NCI-H187 treated with DMSO at 0.1 percent for 48 hours (cell line): ENCODE measurements around the gene PSAT1.
A peak's percentile ranks its signal among the peaks of the same experiment; 100 is the strongest.
"Not testable (repeated sequence)": the region's sequence is repeated elsewhere in the genome, so short reads cannot be mapped to it uniquely, and the experiment has no call there.

Source experiments
- DNase-seq: peaks from one replicate; lab custom pipeline; 2025; lab: John Stamatoyannopoulos, UW

PSAT1 gene

DNA sequence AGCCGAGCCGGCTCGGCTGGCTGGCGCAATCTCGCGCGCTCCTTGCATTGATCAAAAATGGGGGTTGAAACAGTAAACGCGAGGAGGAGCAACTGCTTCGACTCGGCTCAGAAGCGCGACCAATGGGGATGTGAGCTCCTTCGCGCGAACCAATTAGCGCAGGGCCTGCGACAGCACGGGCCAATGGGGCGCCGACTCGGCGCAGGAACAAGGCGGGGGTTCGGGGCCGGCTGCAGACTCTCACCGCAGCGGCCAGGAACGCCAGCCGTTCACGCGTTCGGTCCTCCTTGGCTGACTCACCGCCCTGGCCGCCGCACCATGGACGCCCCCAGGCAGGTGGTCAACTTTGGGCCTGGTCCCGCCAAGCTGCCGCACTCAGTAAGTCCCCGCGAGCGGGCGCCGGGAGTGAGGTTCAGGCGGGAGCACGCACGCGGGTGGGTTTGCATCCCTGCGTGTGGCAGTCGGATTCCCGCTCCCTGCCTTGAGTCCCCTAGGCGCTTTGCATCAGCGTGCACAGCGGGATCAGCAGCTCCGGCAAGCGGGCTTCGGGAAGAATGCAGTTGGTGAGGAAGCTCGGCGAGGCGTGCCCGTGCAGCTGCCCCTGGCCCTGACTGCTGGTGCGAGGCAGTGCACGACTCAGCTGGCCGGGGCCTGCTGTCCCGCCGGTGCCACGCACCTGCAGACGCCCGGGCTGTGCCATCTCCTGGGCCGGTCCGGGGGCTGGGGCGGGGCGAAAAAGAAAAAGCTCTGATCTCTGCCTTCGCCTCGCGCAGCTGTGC, at the start of gene PSAT1:
Gene PSAT1, plus strand, starts transcription at position 233 of the 779 bp plus-strand sequence. Its CDS starts 86 bp downstream, at position 319.
- DNase-seq, result peak; percentile 18

DNA sequence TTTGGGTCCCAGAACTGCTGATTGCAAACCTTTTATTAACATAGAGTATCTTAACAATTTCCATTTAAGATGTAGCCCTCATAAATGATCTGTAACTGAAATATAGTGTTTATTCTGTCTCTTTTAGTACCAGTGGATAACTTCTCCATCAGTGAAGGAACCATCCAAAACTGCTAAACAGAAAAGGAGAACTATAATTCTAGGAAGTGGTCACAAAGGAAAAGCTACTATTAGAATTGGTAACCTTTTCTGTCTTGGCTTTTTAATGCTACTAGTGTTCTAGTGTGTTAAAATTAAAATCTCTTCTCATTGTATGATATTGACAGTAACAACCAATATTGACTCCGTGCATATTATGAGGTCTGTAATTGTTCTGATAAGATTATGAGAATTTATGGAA, 48.3 kb upstream of the PSAT1 start:
- DNase-seq, result no peak

DNA sequence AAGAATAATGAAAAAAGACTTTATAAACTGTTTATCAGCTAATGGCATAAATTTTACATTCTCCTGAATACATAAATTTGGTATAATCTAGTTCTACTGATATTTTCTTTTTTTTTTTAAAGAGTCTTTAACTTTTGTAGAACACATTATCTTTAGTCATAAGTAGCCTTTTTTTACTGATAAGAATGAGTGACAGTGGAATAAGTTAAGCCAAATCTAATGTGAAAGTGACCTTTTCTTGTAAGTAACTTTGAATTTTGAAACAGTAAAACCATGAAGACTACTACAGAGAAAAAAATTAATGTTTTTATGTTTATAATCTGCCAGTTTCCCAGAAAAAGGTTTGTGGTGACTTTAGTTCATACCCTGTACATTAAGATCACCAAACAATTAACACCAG, 47.4 kb upstream of the PSAT1 start:
- DNase-seq, result no peak

DNA sequence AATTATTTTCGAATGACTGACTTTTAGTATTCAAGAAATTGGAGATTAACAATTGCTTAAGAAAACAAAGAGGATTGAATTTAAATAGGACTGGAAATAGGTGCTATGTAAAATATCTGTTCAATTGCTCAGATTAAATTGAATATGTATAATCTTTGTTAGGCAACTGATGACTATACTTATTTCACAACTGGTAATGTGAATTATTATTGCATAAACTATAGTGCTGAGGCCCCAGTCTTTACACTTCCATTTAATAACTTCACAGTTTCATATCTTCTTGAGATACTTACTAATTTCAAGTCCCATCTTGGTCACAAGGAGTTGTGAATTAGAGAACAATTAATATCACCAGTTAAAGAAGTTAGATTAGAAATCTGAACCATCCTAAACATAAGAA, 44.3 kb upstream of the PSAT1 start:
- DNase-seq, result no peak

DNA sequence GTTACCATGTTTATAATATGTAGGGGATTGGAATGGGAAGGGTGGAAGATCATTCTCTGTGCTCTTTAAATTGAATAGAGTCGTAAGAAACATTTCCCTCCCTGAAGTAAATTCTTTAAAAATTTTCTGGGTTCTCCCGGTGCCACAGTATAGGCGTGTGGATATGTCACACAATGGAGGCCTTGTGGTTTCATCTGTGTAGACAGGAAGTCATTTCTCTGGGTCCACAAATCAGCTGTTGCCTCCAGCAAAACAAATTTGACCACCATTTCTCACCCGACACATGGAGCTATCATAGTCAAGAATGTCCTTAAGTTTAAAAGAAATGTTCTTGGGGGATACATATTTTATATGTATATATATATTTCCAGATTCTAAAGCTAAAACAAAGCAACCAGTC, 43.6 kb upstream of the PSAT1 start:
- no peak for DNase-seq

DNA sequence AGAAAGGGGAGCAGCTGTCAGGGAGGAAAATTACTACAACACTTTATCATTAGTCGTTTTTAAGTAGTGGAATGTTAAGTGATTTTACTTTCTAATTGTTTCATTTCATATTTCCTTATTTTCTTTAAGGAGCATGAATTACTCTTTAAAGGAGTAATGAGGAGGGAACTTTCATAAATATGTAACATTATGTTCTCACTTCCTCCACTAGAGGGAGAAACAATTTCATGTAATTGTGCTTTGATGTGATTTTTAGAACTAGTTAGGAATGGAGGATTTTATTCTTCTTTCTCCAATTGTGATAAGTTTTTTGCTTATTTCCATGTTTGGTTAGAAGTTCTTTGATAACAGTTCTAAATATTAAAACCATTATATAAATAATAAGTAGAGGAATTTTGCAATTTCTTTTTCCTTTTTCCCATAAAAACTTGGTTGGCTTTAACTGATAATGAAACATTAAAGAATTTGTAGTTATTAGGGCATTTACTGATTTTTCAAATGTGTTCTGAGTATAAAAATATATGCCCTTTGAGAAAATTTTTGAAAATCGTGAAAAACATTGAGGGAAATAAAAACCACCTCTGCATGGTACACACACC, 35.4 kb upstream of the PSAT1 start:
- DNase-seq, result no peak

DNA sequence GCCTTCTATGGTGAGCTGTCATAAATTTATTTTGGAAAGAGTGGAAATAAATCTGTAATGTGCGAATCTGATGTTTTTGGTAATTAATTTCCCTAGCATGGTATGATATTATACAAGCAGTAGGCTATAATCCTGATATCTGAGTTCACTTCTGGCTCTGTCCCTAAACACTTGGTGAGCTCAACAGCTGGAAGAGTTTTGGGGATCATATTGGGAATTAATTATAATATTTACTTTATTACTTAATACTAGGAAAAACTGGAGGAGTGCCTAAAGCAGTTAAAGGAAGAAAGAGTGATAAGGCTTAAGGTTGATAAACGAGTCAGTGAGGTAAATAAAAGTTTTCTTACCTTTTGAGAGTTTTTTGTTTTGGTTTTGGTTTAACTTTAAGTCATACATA, 34.3 kb upstream of the PSAT1 start:
- no peak for DNase-seq

- no peak for DNase-seq
Observed at GRCh38 chr9:78267889-78268288, 29.0 kb upstream of the PSAT1 start.

GRCh38 chr9:78269784-78270183, 27.1 kb upstream of the PSAT1 start:
- no peak for DNase-seq

DNA sequence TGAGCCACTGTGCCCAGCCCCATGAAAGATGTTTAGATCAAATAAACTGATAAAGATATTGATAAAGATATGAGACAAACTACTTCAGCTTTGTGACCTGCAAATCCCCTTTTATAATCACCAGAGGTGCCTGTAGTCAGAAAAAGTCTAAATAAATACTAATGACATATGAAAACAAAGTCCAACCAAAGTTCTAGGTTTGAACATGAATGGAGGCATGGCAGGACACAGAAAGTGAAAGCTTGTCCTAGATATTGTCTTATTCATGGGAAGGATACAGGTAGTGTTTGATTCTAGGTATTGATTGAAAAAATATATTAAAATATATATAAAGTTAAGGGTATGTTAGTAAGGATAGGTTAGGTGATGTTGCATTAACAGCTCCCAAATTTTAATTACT, 24.6 kb upstream of the PSAT1 start:
- no peak for DNase-seq

DNA sequence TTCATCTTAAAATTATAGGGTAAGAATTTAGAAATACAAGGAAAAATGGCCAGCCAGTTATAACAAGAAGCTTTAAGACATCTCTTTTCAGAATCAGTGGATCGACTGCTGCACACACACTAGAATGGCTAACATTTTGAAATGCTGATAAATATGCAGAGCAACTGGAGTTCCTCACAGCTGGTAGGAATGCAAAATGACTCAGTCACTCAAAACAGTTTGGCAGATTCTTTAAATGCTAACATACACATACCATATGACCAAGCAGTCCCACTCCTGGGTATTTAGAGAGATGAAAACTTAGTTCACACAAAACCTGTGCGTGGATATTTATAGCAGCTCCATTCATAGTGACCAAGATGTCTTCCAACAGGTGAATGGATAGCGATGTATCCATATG, 23.2 kb upstream of the PSAT1 start:
- no peak for DNase-seq

DNA sequence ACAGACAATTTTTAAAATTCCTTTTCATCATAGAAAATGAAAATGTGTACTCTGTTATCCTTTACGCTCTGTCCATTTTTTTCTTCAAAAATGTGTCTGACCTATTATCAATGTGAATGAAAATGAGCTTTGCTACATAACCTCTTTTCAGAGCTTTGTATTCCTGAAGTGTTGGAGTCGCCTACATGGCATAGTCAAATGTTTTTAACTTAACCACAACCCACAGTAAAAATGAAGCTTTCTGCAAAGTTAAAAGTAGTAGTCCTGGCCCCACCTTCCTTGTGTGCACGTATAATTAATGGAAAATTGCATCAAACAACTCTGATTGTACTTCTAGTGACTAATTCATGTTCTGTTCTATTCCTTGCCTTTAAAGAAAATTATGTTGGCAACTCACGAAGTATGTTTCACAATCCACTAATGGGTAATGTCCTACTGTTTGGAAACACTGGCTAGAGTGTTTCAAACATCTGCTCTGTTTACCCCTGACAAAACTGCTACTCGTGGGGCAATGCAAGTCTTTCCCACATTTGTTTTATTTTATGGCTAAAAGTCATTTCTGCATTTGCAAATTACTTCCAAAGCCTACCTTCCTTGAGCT, 18.6 kb upstream of the PSAT1 start:
- no peak for DNase-seq

GRCh38 chr9:78278801-78279200, 18.1 kb upstream of the PSAT1 start:
- no peak for DNase-seq

- DNase-seq, result no peak
Observed at GRCh38 chr9:78280982-78281668, 15.8 kb upstream of the PSAT1 start.

GRCh38 chr9:78284181-78284580, 12.7 kb upstream of the PSAT1 start:
- DNase-seq, result not testable (repeated sequence)

GRCh38 chr9:78286125-78286524, 10.8 kb upstream of the PSAT1 start:
- DNase-seq, result no peak

DNA sequence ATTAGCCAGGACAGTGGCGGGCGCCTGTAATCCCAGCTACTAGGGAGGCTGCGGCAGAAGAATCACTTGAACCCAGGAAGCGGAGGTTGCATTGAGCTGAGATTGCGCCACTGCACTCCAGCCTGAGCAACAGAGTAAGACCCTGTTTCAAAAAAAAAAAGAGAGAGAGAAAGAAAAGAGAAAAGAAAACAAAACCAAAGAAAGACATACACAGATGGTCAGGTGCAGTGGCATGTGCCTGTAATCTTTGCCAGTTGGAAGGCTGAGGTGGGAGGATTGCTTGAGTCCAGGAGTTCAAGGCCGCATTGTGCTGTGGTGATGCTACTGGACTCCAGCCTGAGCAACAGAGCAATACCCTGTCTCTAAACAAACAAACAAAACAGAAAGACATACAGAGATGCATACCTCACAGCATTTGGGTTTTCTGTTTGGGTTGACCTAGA, 10.0 kb upstream of the PSAT1 start:
- DNase-seq, result no peak

GRCh38 chr9:78288214-78288892, 8.6 kb upstream of the PSAT1 start:
- peak; percentile 38 for DNase-seq

GRCh38 chr9:78289474-78289873, 7.5 kb upstream of the PSAT1 start:
- no peak for DNase-seq

- DNase-seq, result no peak
Observed at GRCh38 chr9:78291240-78291925, 5.5 kb upstream of the PSAT1 start.

DNA sequence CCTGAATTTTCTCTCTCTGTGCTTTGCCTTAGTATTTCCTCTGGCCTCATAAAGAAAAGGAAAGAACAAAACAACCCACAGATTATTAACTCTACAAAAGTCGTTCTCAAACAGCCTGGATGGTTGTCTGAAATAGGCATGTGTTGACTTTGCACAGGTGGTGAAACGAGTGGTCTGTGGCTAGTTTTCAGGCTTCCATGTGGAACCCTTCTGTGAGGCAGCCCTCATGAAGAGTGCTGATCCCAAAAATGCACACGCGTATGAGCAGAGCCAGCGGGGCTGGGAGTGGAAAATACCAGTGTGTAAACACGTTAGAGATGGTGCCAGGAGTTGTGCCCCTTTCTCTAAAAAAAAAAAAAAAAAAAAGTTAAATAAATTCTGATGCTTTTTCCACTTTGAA, 4.9 kb upstream of the PSAT1 start:
- no peak for DNase-seq
